KG1 (cell line): Measurements from ENCODE around the gene RAD52.
"Not testable (repeated sequence)": the region's sequence is repeated elsewhere in the genome, so short reads cannot be mapped to it uniquely, and the experiment has no call there.

Experiments
- DNase-seq: peaks from one replicate; lab custom pipeline; 2025; lab: John Stamatoyannopoulos, UW

RAD52 gene

GRCh38 chr12:967641-968040 lies 18.1 kb upstream of the RAD52 start:
- DNase-seq, result no peak

DNA sequence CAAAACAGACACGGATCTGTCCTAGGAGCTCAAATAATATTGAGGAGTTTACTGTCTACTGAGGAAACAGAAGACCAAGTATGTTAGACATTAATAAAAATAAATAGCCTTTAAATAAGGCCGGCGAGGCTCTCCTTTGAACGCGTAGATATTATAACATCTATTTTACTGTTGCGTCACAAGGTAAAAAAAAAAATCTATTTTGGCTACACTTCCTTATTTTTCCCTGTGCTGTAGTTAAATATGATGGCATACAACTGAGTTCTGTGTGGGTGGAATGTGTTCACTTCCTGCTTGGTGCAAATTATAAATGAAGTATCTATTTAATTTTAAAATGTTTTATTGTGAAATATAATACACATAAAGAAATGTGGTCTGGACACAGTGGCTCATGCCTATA lies 17.2 kb upstream of the RAD52 start:
- DNase-seq, result no peak

GRCh38 chr12:958588-959123 lies 9.2 kb upstream of the RAD52 start:
- DNase-seq, result no peak

- DNase-seq, result no peak
Observed at GRCh38 chr12:955939-956338, 6.4 kb upstream of the RAD52 start.

DNA sequence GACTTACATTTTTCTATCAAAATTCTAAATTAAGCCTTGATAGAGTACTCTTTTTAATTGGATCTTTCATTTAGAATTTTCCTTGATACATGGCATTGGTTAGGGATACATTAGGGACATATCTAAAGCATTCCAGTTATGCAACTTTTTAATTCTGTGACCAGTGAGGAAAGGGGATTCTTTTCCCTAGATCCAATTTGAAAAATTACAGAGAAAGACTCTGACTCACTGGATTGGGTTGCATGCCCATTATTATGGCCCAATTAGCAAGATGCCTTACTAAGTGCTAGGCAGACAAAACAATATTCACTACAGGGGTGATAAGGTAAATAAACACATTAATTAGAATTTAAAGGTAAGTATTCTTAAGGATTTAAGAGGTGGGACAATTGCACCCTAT lies 5.2 kb upstream of the RAD52 start:
- DNase-seq, result no peak

- no peak for DNase-seq
Observed at GRCh38 chr12:953776-954175, 4.3 kb upstream of the RAD52 start.

GRCh38 chr12:951176-951575 lies 1.7 kb upstream of the RAD52 start:
- DNase-seq, result no peak

DNA sequence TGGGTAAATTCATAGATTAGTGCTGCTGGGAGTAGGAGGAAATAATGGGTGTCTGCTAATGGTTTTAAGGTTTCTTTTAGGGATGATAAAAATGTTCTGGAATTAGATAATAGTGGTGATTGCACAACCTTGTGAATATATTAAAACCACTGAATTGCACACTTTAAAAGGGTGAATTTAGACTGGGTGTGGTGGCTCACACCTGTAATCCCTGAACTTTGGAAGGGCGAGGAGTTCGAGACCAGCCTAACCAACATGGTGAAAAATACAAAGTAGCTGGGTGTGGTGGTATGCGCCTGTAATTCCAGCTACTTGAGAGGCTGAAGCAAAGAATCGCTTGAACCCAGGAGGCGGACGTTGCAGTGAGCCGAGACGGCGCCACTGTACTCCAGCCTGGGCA lies 1.3 kb downstream of the RAD52 start:
- no peak for DNase-seq

DNA sequence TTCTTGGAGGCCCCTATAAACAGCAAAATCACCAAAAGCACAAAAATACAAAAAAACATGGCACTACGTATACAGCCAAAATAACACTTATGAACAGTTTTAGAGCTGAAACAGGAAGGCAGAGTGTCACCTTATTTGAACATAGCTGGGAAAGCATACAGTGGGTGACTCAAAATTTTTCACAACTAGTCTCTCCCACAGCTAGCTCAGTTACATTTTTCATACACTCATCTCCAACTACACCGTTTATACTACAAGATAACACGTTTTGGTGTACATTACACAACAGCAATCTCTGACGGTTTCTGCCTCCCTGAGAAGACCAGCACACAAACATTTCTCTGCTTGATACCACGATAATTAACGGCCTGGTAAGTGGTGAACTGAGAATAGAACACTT lies 2.9 kb downstream of the RAD52 start:
- no peak for DNase-seq

GRCh38 chr12:946212-946611 lies 3.3 kb downstream of the RAD52 start:
- DNase-seq, result no peak

- DNase-seq, result no peak
Observed at GRCh38 chr12:944211-944610, 5.3 kb downstream of the RAD52 start.

- DNase-seq, result no peak
Observed at GRCh38 chr12:943051-943450, 6.4 kb downstream of the RAD52 start.

DNA sequence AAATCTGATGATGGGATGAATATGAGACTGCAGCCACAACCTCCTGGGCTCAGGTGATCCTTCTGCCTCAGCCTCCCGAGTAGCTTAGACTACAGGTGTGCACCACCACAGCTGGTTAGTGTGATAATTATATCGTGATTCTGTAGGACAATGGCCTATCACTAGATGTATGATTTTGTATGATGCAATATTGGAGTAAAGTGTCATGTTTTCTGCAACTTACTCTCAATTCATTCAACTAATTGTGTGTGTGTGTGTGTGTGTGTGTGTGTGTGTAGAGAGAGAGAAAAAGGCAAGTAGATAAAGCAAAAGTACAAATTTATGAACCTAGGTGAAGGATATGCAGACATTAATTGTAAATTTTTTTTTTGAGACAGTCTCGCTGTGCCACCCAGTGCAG lies 10.7 kb downstream of the RAD52 start:
- no peak for DNase-seq

GRCh38 chr12:936377-937345 lies 12.8 kb downstream of the RAD52 start:
- no peak for DNase-seq

DNA sequence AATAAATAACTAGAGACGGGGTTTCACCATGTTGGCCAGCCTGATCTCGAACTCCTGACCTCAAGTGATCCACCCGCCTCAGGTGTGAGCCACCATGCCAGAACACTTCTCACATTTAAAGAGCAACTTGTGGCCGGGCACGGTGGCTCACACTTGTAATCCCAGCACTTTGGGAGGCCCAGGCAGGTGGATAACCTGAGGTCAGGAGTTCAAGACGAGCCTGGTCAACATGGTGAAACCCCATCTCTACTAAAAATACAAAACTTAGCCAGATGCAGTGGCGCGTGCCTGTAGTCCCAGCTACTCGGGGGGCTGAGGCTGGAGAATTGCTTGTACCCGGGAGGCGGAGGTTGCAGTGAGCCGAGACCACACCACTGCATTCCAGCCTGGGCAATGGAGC lies 13.6 kb downstream of the RAD52 start:
- DNase-seq, result not testable (repeated sequence)

DNA sequence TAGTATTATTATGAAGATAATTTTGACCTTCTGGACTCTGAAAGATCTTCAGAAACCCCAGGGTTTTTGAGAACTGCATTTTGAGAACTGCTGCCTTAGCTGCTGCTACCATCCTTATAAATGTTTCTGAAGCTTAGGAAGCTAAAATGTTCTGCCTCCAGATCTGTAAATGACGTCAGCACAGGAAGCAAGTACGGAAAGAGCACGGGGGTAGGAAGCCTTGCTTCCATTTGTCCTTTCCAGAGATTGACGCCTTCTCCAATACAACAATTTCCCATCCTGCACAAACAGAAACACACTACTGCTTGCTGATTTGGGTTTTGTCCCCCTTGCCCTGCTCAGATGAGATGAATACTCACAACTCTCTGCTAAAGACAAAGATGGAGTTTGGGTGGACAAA lies 17.9 kb downstream of the RAD52 start:
- DNase-seq, result no peak

DNA sequence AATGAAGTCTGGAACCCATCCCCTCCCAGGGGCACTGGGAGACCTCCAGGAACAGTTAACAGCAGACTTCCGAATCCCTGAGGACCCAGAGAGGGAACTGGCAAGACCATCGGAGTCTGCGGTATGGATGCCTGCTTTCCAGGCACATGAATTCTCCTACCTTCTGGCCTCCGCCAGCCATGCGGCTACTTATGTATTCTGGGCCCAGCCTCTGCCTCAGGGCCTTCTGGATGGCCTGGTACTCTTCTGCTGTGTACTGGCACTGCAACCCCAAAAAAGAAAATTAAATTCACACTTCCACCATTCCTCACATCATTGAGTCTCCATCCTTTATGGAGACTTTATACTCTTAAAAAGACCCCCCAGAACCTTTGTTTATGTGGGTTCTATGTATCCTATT lies 18.4 kb downstream of the RAD52 start:
- no peak for DNase-seq

- DNase-seq, result no peak
Observed at GRCh38 chr12:926641-927040, 22.9 kb downstream of the RAD52 start.

DNA sequence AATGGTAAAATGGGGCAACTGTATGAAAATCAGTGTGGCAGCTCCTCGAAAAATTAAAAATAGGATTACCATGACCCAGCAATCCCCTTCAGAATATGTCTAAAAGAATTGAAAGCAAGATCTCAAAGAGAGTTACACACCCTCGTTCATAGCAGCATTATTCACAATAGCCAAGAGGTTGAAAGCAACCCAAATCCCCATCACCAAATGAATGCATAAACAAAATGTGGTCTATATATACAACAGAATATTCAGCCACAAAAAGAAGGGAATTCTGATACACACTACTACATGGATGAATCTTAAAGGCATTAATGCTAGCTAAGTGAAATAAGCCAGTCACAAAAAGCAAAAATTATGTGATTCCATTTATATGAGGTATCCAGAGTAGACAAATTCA lies 27.2 kb downstream of the RAD52 start:
- DNase-seq, result no peak

DNA sequence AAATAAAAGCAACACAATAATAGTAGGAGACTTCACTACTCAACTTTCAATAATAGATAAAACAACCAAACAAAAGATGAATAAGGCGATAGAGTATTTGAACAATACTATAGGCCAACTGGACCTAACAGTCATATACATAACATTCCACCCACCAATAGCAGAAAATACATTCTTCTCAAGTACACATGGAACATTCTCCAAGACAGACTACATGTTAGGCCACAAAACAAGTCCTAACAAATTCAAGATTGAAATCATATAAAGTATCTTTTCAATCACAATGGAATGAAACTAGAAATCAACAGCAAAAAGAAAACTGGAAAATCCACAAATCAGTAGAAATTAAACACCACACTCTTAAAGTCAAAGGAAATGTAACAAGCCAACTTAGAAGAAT lies 28.8 kb downstream of the RAD52 start:
- DNase-seq, result no peak

DNA sequence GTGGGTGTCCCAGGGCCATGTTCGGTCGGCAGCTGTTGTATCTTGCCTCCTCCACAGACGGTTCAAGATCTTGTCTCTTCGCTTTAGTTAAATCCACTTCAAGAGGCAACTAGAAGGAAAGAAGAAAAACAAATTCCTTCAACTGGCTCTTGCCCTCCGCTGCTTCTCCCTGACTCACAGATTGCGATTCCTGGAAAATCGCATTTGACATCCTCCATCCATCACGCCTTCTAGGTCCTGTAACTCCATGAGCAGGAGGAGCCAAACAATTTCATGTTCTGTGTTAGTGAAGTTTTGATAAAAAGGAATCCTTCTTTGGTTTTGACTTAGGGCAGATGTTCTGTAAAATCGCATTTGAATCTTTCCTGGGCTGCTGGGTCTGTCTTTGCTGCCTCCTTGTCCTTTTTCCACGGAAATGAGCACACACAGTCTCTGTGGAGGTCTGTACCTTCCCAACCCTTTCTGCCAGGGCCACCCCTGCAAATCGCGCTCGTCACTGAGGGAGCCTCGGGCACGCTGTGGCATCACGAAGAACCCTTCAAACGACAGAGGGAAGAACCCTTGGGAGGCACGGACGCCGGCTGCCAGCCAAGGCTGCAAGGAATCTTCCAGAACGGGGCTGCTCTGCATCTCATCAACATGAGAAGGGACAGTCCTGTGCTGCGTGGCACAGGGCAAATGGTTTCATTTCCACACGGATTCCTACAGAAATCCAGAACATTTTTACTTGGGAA lies 32.6 kb downstream of the RAD52 start:
- DNase-seq, result no peak

GRCh38 chr12:916240-916639 lies 33.3 kb downstream of the RAD52 start:
- no peak for DNase-seq

GRCh38 chr12:915090-915489 lies 34.4 kb downstream of the RAD52 start:
- no peak for DNase-seq
